Upper lobe of left lung (tissue), 4 donors: ENCODE data around the gene AQP2.

ENCODE experiments used
- POLR2A ChIP-seq, 4 donors: fragments of 450-650 bp; IDR thresholded peaks; one replicate each; pipeline ENCODE4 v1.5.1; 2016 to 2017; ENCODE audit warnings: antibody characterized with exemption in 4 of 4, mild to moderate bottlenecking in 2 of 4
- TF ChIP-seq, protein P1 (sequence below), 6 experiments: fragments of 450-650 bp in 4 of 6; fragments of 200-600 bp in 2 of 6; sonication (generic) in 2 of 6; IDR thresholded peaks; one replicate each; pipeline ENCODE4 v1.5.1; 2016 to 2019; ENCODE audit warnings: antibody characterized with exemption in 6 of 6

DNA sequence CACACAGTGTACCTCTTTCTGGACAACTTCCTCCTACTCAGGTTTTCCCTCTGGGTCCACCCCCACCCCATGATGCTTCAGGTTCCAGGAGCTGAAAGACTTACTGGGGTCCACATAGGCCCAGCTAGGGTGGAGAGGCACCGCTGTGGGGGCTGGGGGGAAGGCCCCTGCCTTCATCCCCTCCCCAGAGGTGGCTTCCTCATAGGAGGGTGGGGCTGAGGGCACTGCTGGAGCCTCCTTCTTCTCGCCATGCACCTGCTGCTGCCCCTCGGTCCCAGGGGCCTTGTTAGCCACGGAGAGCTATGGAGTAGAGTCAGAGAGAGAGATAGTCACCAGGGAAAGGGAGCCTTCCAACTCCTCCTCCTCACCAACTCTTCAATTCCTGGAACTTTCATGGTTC is 49.5 kb upstream of the AQP2 start:
- TF ChIP-seq, protein P1, sequence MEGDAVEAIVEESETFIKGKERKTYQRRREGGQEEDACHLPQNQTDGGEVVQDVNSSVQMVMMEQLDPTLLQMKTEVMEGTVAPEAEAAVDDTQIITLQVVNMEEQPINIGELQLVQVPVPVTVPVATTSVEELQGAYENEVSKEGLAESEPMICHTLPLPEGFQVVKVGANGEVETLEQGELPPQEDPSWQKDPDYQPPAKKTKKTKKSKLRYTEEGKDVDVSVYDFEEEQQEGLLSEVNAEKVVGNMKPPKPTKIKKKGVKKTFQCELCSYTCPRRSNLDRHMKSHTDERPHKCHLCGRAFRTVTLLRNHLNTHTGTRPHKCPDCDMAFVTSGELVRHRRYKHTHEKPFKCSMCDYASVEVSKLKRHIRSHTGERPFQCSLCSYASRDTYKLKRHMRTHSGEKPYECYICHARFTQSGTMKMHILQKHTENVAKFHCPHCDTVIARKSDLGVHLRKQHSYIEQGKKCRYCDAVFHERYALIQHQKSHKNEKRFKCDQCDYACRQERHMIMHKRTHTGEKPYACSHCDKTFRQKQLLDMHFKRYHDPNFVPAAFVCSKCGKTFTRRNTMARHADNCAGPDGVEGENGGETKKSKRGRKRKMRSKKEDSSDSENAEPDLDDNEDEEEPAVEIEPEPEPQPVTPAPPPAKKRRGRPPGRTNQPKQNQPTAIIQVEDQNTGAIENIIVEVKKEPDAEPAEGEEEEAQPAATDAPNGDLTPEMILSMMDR (IDR thresholded peaks at IDR 0.05), result no peak
- TF ChIP-seq POLR2A (IDR thresholded peaks at IDR 0.05), result no peak
